OCI-LY7 (cell line): ENCODE measurements around the gene CAPN10. TPM values are rescaled to one million over a fixed set of nuclear protein-coding genes. Genes with fewer than 3 reads are reported as not detected.

Experiments used
- BruUV-seq: library from RNA; stranded (reverse); fragments of 400-500 nt; replicated peaks from 2 replicates; lab custom pipeline; 2021; lab: Mats Ljungman, UMichigan
- CTCF ChIA-PET: fragments of 300-600 bp; sonication (Branson Sonifier 250); formaldehyde crosslinking; loops from one replicate; lab custom pipeline; 2022; ENCODE audit warnings: antibody characterized with exemption; ENCODE audit not compliant: unreplicated experiment; lab: Charles Lee
- POLR2A ChIA-PET: fragments of 300-600 bp; sonication (Branson Sonifier 250); formaldehyde crosslinking; loops from one replicate; lab custom pipeline; 2022; ENCODE audit warnings: antibody characterized with exemption; lab: Charles Lee
- DNase-seq: peaks from one replicate; pipeline ENCODE4 v3.0.0-alpha.2; 2015; ENCODE audit warnings: low spot score
- H2AFZ ChIP-seq: fragments of 200-600 bp; sonication (generic), shearing (Covaris generic); 2 replicates; pipeline ENCODE4 v1.6.1; 2014; ENCODE audit warnings: mild to moderate bottlenecking, antibody characterized with exemption, low read length, moderate library complexity
- H3K27ac ChIP-seq: fragments of 200-600 bp; sonication (generic); 2 replicates; pipeline ENCODE4 v1.5.1; 2014; ENCODE audit warnings: mixed run types, low read depth, mild to moderate bottlenecking, moderate library complexity, low read length, inconsistent platforms; ENCODE audit not compliant: poor library complexity, severe bottlenecking
- H3K36me3 ChIP-seq: fragments of 200-600 bp; sonication (generic); 2 replicates; pipeline ENCODE4 v1.6.1; 2014; ENCODE audit warnings: mild to moderate bottlenecking, antibody characterized with exemption, low read length, moderate library complexity, mixed read lengths; ENCODE audit not compliant: insufficient read depth
- H3K4me1 ChIP-seq: fragments of 200-600 bp; sonication (generic); 2 replicates; pipeline ENCODE4 v1.5.1; 2014; ENCODE audit warnings: mild to moderate bottlenecking, low read length; ENCODE audit not compliant: insufficient read depth, poor library complexity, severe bottlenecking
- H3K4me2 ChIP-seq: fragments of 200-600 bp; sonication (generic); 2 replicates; pipeline ENCODE4 v1.6.1; 2014; ENCODE audit warnings: mild to moderate bottlenecking, low read length
- H3K4me3 ChIP-seq: fragments of 200-600 bp; sonication (generic); 2 replicates; pipeline ENCODE4 v1.5.1; 2014; ENCODE audit warnings: mild to moderate bottlenecking, low read depth, low read length; ENCODE audit not compliant: poor library complexity, severe bottlenecking
- H3K79me2 ChIP-seq: fragments of 200-600 bp; sonication (generic); 2 replicates; pipeline ENCODE4 v1.6.1; 2016; ENCODE audit warnings: low read depth, mild to moderate bottlenecking, low read length, moderate library complexity, mixed read lengths; ENCODE audit not compliant: insufficient read depth
- H3K9me2 ChIP-seq: fragments of 200-600 bp; sonication (generic); 2 replicates; pipeline ENCODE4 v1.6.1; 2016; ENCODE audit warnings: mild to moderate bottlenecking, low read length, mixed read lengths; ENCODE audit not compliant: insufficient read depth
- H3K9me3 ChIP-seq: fragments of 200-600 bp; sonication (generic); 2 replicates; pipeline ENCODE4 v1.6.1; 2014; ENCODE audit warnings: mild to moderate bottlenecking, mixed run types, low read length, mixed read lengths
- H4K20me1 ChIP-seq: fragments of 200-600 bp; sonication (generic); 2 replicates; pipeline ENCODE4 v1.6.1; 2014; ENCODE audit warnings: mild to moderate bottlenecking, antibody characterized with exemption, low read length, moderate library complexity, mixed read lengths; ENCODE audit not compliant: insufficient read depth
- EZH2phosphoT487 ChIP-seq: fragments of 200-600 bp; sonication (generic); IDR thresholded peaks from 2 replicates; pipeline ENCODE4 v1.6.1; 2018; ENCODE audit warnings: low read depth, borderline replicate concordance, mild to moderate bottlenecking, mixed run types, antibody characterized with exemption, low read length, moderate library complexity, mixed read lengths
- intact Hi-C: fragments of 100-400 bp; cut with micrococcal nuclease; formaldehyde crosslinking; loops from one replicate; pipeline ENCODE4 v1.10.0; 2022; ENCODE audit not compliant: unreplicated experiment
- total RNA-seq, 2 experiments: library from RNA; depleted of rRNA in 1 of 2; stranded (reverse); fragments of >200 nt in 1 of 2; shearing (Covaris generic) in 1 of 2; gene quantifications; 2 replicates each; pipeline ENCODE4 v1.2.3, GENCODE V29; 2014 to 2022
- TF ChIP-seq, protein P1 (sequence below): fragments of 200-600 bp; sonication (generic); conservative IDR thresholded peaks from 2 replicates; pipeline ENCODE4 v1.5.1; 2014; ENCODE audit warnings: mild to moderate bottlenecking, antibody characterized with exemption, low read length, moderate library complexity, mixed read lengths

Gene CAPN10
- total RNA-seq, 2 experiments from 2014 or later: 70.6 to 78.1 TPM

DNA sequence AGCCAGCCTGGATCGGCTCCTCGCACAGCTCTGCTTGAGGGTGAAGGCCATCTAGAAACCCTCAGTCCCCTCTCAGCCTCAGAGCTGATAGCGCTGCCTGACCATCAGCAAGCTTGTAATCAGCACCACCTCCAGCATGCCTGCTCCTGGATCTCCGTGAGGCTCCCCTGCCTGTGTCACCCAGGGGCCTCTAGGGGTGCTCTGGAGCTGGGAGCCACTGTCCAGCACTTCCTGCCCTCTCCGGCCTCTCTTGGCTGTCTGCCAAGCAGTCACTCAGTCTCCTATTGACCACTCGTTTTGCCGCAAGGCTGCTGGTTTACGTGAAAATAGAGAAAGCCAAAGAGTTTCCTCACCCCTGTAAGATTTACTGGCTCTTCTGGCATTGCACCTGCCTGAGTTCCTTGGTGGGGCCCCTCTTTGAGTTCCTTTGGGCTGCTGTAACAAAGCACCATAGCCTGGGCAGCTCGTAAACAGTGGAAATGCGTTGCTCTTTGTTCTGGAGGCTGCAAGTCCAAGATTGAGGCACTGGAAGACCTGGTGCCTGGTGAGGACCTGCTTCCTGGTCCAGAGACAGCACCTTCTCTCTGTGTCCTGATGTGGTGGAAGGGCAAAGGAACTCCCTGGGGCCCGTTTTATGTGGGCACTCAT lies 17.9 kb downstream of the CAPN10 start:
- H3K9me2 ChIP-seq: no peaks in the 10 kb centered on the region
- ChIA-PET CTCF (no interaction called here), POLR2A (no interaction called here)
- no peaks in the 10 kb centered on the region for H3K9me3 ChIP-seq
- no TSS peak for BruUV-seq
- intact Hi-C loops: no loop called here
- H3K36me3 ChIP-seq: no peaks in the 10 kb centered on the region; the same call in 1 of the 2 replicates
- peak; percentile 27 for DNase-seq
- H3K27ac ChIP-seq: no peak overlapping the region
- H3K4me3 ChIP-seq: no peak overlapping the region
- H3K4me2 ChIP-seq: no peak overlapping the region
- TF ChIP-seq EZH2phosphoT487: no peak
- TF ChIP-seq, protein P1, sequence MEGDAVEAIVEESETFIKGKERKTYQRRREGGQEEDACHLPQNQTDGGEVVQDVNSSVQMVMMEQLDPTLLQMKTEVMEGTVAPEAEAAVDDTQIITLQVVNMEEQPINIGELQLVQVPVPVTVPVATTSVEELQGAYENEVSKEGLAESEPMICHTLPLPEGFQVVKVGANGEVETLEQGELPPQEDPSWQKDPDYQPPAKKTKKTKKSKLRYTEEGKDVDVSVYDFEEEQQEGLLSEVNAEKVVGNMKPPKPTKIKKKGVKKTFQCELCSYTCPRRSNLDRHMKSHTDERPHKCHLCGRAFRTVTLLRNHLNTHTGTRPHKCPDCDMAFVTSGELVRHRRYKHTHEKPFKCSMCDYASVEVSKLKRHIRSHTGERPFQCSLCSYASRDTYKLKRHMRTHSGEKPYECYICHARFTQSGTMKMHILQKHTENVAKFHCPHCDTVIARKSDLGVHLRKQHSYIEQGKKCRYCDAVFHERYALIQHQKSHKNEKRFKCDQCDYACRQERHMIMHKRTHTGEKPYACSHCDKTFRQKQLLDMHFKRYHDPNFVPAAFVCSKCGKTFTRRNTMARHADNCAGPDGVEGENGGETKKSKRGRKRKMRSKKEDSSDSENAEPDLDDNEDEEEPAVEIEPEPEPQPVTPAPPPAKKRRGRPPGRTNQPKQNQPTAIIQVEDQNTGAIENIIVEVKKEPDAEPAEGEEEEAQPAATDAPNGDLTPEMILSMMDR: peak; percentile 64
- no peaks in the 10 kb centered on the region for H3K79me2 ChIP-seq
- no peaks in the 10 kb centered on the region for H3K4me1 ChIP-seq
- H2AFZ ChIP-seq: no peak overlapping the region
- no peaks in the 10 kb centered on the region for H4K20me1 ChIP-seq

DNA sequence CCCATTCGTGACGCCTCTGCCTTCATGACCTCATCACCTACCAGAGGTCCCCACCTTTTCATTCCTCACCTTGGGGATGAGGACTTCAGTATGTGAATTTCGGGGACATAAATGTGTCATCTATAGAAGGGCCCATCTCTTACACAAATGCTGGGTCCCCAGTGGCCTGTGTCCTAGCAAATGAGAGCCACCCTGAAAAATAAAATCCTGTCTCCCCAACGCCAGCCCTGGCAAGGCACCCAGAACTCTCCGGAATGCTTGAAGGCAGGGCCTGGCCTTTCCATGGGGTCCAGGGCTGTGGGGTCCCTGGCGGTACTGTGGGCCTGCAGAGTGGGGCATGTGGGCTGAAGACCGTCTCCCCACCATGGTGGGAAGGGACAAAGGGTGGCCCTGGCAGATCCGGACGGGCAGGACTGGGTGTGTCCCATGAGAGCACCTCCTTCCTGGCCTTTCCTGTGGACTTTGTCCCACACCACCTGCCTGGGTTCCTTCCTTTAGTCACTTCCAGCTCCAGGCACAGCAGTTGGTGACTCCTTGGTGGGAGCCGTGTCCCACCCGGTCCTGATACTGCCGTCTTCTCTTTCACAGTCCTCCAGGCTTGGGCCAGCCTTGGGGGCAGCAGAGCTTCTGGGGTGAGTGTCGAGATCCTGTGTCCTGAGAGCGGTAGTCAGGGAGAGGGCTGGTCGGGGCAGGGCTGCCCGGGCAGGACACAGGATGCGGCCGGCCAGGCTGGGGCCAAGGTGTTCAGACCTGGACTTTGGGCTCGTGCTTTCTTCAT lies 18.6 kb downstream of the CAPN10 start:
- intact Hi-C loops: no loop called here
- no peak for DNase-seq
- no peaks in the 10 kb centered on the region; the same call in 1 of the 2 replicates for H3K36me3 ChIP-seq
- no TSS peak for BruUV-seq
- H3K9me3 ChIP-seq: no peaks in the 10 kb centered on the region
- H3K4me2 ChIP-seq: no peak overlapping the region
- H4K20me1 ChIP-seq: no peaks in the 10 kb centered on the region
- ChIA-PET POLR2A (no interaction called here), CTCF (no interaction called here)
- H3K9me2 ChIP-seq: no peaks in the 10 kb centered on the region
- TF ChIP-seq EZH2phosphoT487: no peak
- TF ChIP-seq, protein P1: no peak
- no peaks in the 10 kb centered on the region for H3K4me1 ChIP-seq
- H2AFZ ChIP-seq: no peak overlapping the region
- no peaks in the 10 kb centered on the region for H3K79me2 ChIP-seq
- no peak overlapping the region for H3K4me3 ChIP-seq
- no peak overlapping the region for H3K27ac ChIP-seq
